ENCODE results near the gene LRIG2.

GRCh38 chr1:113046569-113046968 lies 26.4 kb upstream of the LRIG2 start:
- TF ChIP-seq CTCF (IDR thresholded peaks at IDR 0.05; ENCODE audit: low read depth, low read length) (no peak), EZH2phosphoT487 (IDR thresholded peaks at IDR 0.05; ENCODE audit: low read depth) (no peak)
